Lower leg skin (tissue), 4 donors: ENCODE measurements around the gene SIAH3. TPM values are rescaled to one million over a fixed set of nuclear protein-coding genes. Genes with fewer than 3 reads are reported as not detected.

Experiments used
- DNase-seq, 2 donors: peaks; one replicate each; pipeline ENCODE4 v3.0.0-alpha.2; 2019; ENCODE audit warnings: low spot score in 2 of 2
- H3K4me3 ChIP-seq: fragments of 200-600 bp; sonication (generic); 2 replicates; pipeline ENCODE4 v1.5.1; 2017; ENCODE audit warnings: mild to moderate bottlenecking, low read depth; ENCODE audit not compliant: poor library complexity, severe bottlenecking
- POLR2A ChIP-seq, 2 donors: fragments of 450-650 bp; IDR thresholded peaks; one replicate each; pipeline ENCODE4 v1.6.1; 2016 to 2017; ENCODE audit warnings: antibody characterized with exemption in 2 of 2, mild to moderate bottlenecking in 1 of 2, moderate library complexity in 1 of 2
- WGBS, 2 donors: methylation state at CpG; one replicate each; pipeline ENCODE4 v1.1.5; 2018; 5-methylcytosine and 5-hydroxymethylcytosine counted together
- intact Hi-C: fragments of 100-400 bp; cut with DNase I; formaldehyde crosslinking; loops from one replicate; pipeline ENCODE4 v1.15.0; 2023; ENCODE audit warnings: low total_unique reads
- total RNA-seq, 4 donors: library from RNA; depleted of rRNA; stranded (reverse); fragments of >200 nt; gene quantifications; one replicate each; pipeline ENCODE4 v1.1.0, GENCODE V29; 2016
- TF ChIP-seq, protein P1 (sequence below), 3 donors: fragments of 450-650 bp; IDR thresholded peaks; one replicate each; pipeline ENCODE4 v1.5.1; 2016; ENCODE audit warnings: antibody characterized with exemption in 3 of 3, mild to moderate bottlenecking in 3 of 3, moderate library complexity in 2 of 3

Gene SIAH3
- total RNA-seq, 4 donors from 2014 or later: 0.02 to 0.21 (median 0.05) TPM

DNA sequence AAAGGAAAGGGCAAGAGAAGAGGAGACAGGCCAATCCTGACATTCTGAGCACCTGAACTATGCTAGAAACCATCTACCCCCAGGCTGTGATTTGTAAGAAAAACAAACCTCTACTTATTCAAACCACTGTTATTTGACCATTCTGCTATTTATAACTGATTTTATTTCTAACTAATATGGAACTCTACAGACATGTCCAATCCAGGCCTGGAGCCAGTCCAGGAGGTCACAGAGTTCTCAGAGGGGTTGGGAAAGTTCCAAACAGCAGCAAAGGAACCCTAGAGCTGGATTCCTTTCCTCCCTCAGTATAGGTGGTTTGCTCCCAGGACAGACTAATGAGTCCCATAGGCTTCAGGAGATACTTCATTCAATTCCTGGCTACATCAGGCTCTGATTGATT, 24.2 kb downstream of the SIAH3 start:
- intact Hi-C loops: no loop called here
- TF ChIP-seq, protein P1, sequence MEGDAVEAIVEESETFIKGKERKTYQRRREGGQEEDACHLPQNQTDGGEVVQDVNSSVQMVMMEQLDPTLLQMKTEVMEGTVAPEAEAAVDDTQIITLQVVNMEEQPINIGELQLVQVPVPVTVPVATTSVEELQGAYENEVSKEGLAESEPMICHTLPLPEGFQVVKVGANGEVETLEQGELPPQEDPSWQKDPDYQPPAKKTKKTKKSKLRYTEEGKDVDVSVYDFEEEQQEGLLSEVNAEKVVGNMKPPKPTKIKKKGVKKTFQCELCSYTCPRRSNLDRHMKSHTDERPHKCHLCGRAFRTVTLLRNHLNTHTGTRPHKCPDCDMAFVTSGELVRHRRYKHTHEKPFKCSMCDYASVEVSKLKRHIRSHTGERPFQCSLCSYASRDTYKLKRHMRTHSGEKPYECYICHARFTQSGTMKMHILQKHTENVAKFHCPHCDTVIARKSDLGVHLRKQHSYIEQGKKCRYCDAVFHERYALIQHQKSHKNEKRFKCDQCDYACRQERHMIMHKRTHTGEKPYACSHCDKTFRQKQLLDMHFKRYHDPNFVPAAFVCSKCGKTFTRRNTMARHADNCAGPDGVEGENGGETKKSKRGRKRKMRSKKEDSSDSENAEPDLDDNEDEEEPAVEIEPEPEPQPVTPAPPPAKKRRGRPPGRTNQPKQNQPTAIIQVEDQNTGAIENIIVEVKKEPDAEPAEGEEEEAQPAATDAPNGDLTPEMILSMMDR (IDR thresholded peaks at IDR 0.05): no peak
- no peak for TF ChIP-seq POLR2A (IDR thresholded peaks at IDR 0.05)
- no peak overlapping the region for H3K4me3 ChIP-seq
- no peak for DNase-seq

- intact Hi-C loops: no loop called here
- DNase-seq: no peak
- WGBS, 2 donors: 65 to 86% methylated on average over 5 of the region's 5 CpGs
- TF ChIP-seq POLR2A (IDR thresholded peaks at IDR 0.05): no peak
- TF ChIP-seq, protein P1 (IDR thresholded peaks at IDR 0.05): no peak
- H3K4me3 ChIP-seq: no peak overlapping the region
These were observed 24.8 kb downstream of the SIAH3 start for GRCh38 chr13:45826731-45827130.

GRCh38 chr13:45825387-45825650, 26.2 kb downstream of the SIAH3 start:
- intact Hi-C loops: no loop called here
- H3K4me3 ChIP-seq: no peak overlapping the region
- TF ChIP-seq POLR2A (IDR thresholded peaks at IDR 0.05): no peak
- TF ChIP-seq, protein P1 (IDR thresholded peaks at IDR 0.05): no peak
- DNase-seq: no peak
- 93% methylated on average over 4 of the region's 4 CpGs for WGBS, 2 donors

- H3K4me3 ChIP-seq: no peak overlapping the region
- TF ChIP-seq, protein P1 (IDR thresholded peaks at IDR 0.05): no peak
- TF ChIP-seq POLR2A (IDR thresholded peaks at IDR 0.05): no peak
- DNase-seq: no peak
- intact Hi-C loops: no loop called here
These were observed 28.0 kb downstream of the SIAH3 start for GRCh38 chr13:45823583-45823982.

GRCh38 chr13:45821811-45822210, 29.7 kb downstream of the SIAH3 start:
- no peak overlapping the region for H3K4me3 ChIP-seq
- TF ChIP-seq, protein P1 (IDR thresholded peaks at IDR 0.05): no peak
- TF ChIP-seq POLR2A (IDR thresholded peaks at IDR 0.05): no peak
- WGBS, 2 donors: 88% methylated on average over 6 of the region's 6 CpGs
- DNase-seq: no peak
- intact Hi-C loops: no loop called here

- TF ChIP-seq, protein P1 (IDR thresholded peaks at IDR 0.05): no peak
- no peak for TF ChIP-seq POLR2A (IDR thresholded peaks at IDR 0.05)
- intact Hi-C loops: no loop called here
- no peak for DNase-seq
- WGBS, 2 donors: 90 to 91% methylated on average over 18 of the region's 18 CpGs
- no peak overlapping the region for H3K4me3 ChIP-seq
These were observed 31.3 kb downstream of the SIAH3 start for GRCh38 chr13:45820106-45820838.
